NCI-H1436 (cell line): ENCODE measurements around the gene KIAA1614.

Experiments used
- DNase-seq: peaks from one replicate; lab custom pipeline; 2025; lab: John Stamatoyannopoulos, UW

Gene KIAA1614

DNA sequence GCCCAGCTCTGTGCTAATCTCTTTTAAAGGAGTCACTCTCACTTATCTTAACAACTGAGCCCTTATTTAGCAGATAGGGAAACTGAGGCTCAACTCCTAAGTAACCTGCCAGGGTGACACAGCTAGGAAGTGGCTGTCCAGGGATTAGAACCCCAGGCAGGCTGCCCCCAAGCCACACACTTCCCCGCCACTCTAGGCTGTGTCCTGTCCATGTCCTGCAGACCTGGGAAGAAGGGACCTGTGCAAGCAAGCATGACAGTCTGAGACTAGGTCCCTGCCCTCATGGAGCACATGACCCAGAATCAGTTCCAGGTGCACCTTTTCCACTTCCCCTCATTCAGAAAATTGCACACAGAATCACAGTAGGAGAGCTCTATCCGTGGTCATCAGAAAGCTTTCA lies 12.2 kb downstream of the KIAA1614 start:
- no peak for DNase-seq

DNA sequence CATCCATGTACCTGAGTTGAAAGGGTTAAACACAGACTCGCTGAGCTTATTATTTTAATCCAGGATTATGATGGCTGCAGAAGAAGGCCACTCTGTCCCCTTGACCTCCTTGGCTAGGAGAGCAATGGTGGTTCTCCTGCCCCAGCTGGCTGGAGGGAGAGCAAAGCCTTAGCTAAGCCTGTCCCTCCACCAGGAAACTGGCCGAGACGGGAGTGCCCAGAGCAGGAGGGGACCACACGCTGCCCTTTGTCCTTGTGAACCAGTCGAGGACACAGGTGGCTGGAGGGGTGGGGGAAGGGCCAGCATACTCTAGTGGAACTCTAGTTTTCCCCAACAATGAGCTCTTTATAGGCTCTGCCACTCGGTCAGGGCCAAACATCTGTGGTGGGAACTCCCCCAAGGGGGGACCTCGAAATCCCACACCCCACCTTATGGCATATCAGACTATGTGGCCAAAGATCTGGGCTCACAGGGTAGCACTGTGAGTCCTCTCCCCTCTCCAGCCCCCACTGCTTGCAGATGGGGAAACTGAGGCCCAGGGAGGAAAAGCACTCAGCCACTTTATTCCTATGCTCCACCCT lies 12.9 kb downstream of the KIAA1614 start:
- DNase-seq, result no peak

DNA sequence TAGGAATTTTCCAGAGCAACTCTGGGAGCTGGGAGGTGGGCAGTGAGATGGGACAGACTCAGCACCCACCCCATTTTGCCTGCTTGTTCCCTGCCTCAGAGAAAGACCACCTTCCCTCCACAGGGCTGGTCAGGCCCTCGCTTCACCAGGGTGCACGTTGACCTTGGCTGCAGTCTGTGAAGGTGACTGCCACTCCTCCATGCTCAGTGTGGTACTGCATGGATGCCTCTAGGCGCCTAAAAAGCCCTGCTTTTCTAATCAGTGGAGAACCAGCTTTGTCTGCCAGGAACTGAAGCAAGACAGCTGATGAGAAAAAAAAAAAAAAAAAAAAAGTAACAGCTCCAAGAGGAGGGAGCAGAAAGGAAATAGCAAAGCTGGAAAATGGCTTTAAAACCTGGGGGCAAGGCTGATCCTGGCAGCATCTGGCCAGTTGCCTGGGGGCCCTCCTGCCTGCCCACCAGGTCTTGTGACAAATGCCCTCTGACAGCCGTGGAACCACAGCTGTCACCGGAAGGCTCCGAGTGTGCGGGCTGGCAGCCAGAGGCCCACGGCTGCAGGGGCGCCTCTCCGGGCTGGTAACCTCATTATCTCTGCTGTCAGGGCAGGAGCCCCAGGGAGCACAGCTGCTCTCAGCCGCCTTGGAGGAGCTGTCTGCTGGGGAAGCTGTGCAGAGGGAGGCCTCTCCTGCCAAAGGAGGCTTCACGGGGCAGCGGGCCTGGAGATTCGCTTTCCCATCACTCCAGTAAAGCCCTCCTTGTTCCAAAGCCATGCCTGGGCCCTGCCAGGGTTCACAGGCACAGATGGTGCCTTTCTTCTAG lies 13.7 kb downstream of the KIAA1614 start:
- DNase-seq, result no peak

- DNase-seq, result no peak
These were observed 14.7 kb downstream of the KIAA1614 start for GRCh38 chr1:180927348-180927747.

DNA sequence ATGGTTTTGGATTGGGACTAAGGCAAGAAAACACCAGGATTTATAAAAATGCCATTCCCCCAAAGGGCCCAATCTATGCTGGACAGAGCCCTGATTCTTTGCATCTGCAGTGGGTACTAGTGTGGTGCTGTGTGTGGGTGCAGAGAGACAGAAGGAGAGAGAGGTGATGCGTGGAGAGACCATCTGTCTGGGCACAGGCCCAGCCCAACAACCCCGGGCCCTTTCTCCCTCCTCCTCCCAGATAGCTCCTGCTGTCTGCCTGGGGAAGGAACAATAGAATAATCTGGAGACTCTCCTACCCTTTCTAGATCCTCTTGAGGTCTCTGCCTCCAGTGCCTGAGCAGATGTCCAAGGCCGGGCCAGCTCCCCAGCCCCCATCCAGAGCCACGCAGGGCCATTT lies 15.1 kb downstream of the KIAA1614 start:
- DNase-seq, result no peak

GRCh38 chr1:180928331-180929230 lies 15.9 kb downstream of the KIAA1614 start:
- DNase-seq, result peak; percentile 28

- DNase-seq, result no peak
These were observed 16.7 kb downstream of the KIAA1614 start for GRCh38 chr1:180929389-180929788.

GRCh38 chr1:180930687-180931086 lies 18.0 kb downstream of the KIAA1614 start:
- DNase-seq, result no peak

- DNase-seq, result no peak
These were observed 18.8 kb downstream of the KIAA1614 start for GRCh38 chr1:180931529-180931928.

DNA sequence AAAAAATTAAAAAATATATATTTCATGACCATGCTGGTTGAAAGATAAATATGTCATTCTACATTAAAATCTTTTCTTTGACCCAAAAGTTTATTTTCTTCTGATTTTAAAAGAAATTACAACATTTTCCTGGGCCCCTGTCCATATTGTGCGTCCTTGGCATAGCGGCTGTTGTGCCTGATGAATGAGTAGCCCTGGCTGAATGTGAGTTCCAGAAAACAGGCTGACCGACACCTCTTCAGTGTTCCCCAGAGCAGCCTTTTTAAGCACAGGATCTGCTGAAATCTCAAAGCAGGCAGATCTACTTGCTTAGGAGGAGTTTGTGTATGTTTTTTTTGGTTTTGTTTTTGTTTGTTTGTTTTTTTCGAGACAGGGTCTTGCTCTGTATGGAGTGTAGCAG lies 19.7 kb downstream of the KIAA1614 start:
- DNase-seq, result no peak

GRCh38 chr1:180933141-180933540 lies 20.4 kb downstream of the KIAA1614 start:
- DNase-seq, result no peak

DNA sequence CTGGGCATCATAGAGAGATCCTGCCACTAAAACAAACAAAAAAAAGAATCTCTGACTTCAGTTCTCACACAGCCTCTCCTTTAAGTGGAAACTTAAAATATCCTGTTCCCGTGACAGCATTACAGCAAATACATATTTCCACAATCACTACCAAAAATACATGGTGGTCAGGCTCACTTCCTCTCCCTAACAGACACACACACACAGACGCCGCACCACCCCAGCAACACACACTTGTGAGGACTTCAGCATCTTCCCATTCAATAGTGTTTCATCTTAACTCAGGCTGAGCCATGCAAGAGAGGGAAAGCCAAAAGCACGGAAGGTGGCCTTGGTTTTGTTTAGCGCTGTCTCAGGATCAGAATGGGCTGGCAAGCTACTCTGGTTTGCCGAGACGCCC lies 21.9 kb downstream of the KIAA1614 start:
- DNase-seq, result no peak

DNA sequence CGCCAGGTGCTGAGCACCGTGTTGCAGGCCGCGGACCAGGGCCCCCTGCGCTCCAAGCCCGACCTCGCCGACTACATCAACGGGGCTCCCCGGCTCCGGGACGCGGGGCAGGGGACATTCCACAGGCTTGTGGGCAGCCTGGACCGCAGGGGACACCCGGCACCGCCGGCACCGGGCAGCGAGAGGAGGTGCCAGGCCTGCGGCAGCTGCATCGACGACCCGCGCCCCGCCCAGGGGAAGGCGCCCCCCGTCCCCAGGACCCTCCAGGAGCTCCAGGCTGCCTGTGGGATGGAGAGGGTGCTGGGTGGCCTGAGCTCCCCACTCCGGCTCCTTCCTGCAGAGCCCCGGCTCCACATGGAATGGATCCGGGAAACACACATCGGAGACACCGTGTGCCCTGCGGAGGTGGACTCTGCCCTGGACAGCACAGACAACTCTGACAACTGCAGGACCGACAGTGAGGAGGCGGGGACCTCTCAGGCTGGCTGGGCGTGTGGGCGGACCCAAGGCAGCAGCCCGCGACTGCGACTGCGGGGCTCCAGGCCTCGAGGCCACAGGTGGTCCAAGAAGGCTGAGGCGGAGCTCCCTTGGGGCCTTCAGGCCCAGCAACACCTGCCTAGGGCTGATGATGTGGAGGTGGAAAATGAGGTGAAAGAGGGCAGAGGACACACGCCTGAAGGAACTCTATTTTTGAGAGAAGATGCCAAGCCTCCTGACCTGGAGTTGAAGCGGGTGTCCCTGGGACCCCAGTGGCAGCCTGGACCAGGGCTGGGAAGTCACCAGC lies 22.8 kb downstream of the KIAA1614 start:
- no peak for DNase-seq

GRCh38 chr1:180936110-180937011 lies 23.7 kb downstream of the KIAA1614 start:
- DNase-seq, result no peak

DNA sequence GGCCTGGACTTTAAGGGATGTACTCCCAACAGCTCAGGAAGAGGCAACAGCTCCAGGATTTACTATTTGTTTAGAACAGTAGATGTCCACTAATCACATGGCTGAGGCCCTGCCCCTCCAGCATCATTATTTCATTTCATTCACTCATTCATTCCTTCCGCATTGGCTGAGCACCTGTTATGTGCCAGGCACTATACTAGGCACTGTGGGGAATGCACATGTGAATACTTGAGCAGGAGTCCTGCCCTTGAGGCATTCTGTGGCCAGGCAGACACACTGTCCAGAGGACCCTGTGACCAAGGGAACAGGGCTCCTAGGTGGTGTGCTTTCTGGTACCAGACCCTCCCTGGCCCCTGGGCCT lies 24.3 kb downstream of the KIAA1614 start:
- no peak for DNase-seq

GRCh38 chr1:180937624-180938225 lies 25.0 kb downstream of the KIAA1614 start:
- no peak for DNase-seq

GRCh38 chr1:180939073-180939710 lies 26.5 kb downstream of the KIAA1614 start:
- no peak for DNase-seq

DNA sequence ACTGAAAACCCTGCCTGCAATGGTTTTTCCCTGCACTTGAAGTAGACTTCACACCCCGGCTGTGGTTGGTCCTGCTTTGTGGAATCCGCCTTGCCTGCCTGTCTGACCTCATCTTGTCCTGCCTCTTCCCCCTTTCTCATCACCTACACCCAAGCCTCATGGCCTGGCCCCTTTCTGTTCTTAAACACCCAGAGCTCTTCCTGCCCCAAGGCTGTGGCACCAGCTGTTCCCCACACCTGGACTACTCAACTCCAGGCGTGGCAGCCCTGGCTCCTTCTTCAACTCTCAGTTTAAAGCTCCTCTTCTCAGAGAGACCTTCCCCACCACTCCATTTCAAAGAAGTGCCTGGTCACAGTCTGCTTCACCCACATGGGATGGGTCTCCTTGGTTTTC lies 27.0 kb downstream of the KIAA1614 start:
- no peak for DNase-seq

DNA sequence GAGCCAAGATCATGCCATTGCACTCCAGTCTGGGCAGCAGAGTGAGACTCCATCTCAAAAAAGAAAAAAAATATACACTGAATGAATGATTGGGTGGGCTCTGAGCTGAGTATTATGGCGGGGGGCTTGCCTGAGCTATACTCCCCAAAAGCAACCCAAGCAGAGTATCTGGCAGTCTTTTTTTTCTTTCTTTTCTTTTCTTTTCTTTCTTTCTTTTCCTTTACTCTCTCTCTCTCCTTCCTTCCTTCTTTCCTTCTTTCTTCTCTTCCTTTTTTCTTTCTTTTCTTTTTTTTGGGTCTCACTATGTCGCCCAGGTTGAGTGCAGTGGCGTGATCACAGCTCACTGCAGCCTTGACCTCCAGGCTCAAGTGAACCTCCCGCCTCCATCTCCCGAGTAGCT lies 27.7 kb downstream of the KIAA1614 start:
- no peak for DNase-seq
